HepG2 (cell line): ENCODE data around the gene ALB. TPM values are rescaled to one million over a fixed set of nuclear protein-coding genes. Genes with fewer than 3 reads are reported as not detected.

Source experiments
- ATAC-seq: fragments of 200-7000 bp; cut with Tn5 transposase; 3 replicates; pipeline ENCODE4 v1.9.1; 2020; ENCODE audit warnings: mild to moderate bottlenecking, moderate library complexity
- BruUV-seq: library from RNA; stranded (reverse); fragments of 400-500 nt; replicated peaks from 2 replicates; lab custom pipeline; 2021; lab: Mats Ljungman, UMichigan
- CTCF ChIA-PET: fragments of 300-600 bp; formaldehyde crosslinking; extraction: SDS; loops from one replicate; lab custom pipeline; 2021; ENCODE audit warnings: low total read pairs, inconsistent platforms, low intra/inter-chr PET ratio; lab: Yijun Ruan, JAX
- POLR2A ChIA-PET: fragments of 350-600 bp; sonication (Branson Sonifier 250); formaldehyde crosslinking; loops from one replicate; lab custom pipeline; 2020; ENCODE audit warnings: antibody characterized with exemption, inconsistent platforms; lab: Yijun Ruan, JAX
- DNase-seq: peaks from one replicate; pipeline ENCODE4 v3.0.0-alpha.2; 2015; ENCODE audit warnings: low spot score
- FAIRE-seq: peaks from 3 replicates; lab custom pipeline; 2011; peaks lifted over from hg19 to GRCh38; lab: Jason Lieb, UNC
- H2AFZ ChIP-seq: one replicate; pipeline ENCODE4 v1.6.1; 2011; ENCODE audit warnings: low read length, inconsistent platforms
- H3K27ac ChIP-seq: fragments of 300-600 bp; 3 replicates; pipeline ENCODE4 v1.8.0; 2011; ENCODE audit warnings: mixed run types, mild to moderate bottlenecking, mixed read lengths, low read length, inconsistent platforms; ENCODE audit not compliant: insufficient read depth; ENCODE audit errors: extremely low read length
- H3K27me3 ChIP-seq, 2 experiments: fragments of 200-600 bp in 1 of 2; 2 replicates in 1 of 2; 3 replicates in 1 of 2; pipeline versions ENCODE4 v1.6.0 to v1.8.0; 2011; ENCODE audit warnings: low read length in 2 of 2, mild to moderate bottlenecking in 2 of 2, moderate library complexity in 2 of 2, inconsistent platforms in 1 of 2; ENCODE audit not compliant: insufficient read depth in 2 of 2, control insufficient read depth in 1 of 2
- H3K36me3 ChIP-seq, 2 experiments: fragments of 200-600 bp in 1 of 2; replicated peaks in 1 of 2; 2 replicates in 1 of 2; 3 replicates in 1 of 2; pipeline versions ENCODE4 v1.5.1 to v1.8.0; 2011; ENCODE audit warnings: low read length in 2 of 2, inconsistent platforms in 1 of 2; ENCODE audit not compliant: insufficient read depth in 2 of 2, control insufficient read depth in 1 of 2
- H3K4me1 ChIP-seq: 2 replicates; pipeline ENCODE4 v1.5.1; 2012; ENCODE audit warnings: low read length, inconsistent platforms; ENCODE audit not compliant: insufficient read depth
- H3K4me2 ChIP-seq: 2 replicates; pipeline ENCODE4 v1.6.0; 2011; ENCODE audit warnings: low read depth, low read length, inconsistent platforms
- H3K4me3 ChIP-seq, 3 experiments: fragments of 200-600 bp in 1 of 3; sonication (generic), shearing (Covaris generic) in 1 of 3; replicated peaks in 1 of 3; 2 replicates each; pipeline ENCODE4 v1.5.1; 2011 to 2016; ENCODE audit warnings: low read length in 3 of 3, inconsistent platforms in 2 of 3, low read depth in 2 of 3, mild to moderate bottlenecking in 2 of 3, control low read depth in 1 of 3, mixed read lengths in 1 of 3; ENCODE audit not compliant: insufficient read depth in 1 of 3
- H3K79me2 ChIP-seq: one replicate; pipeline ENCODE4 v1.6.1; 2011; ENCODE audit warnings: low read length, inconsistent platforms; ENCODE audit not compliant: insufficient read depth
- H3K9ac ChIP-seq: 2 replicates; pipeline ENCODE4 v1.6.0; 2011; ENCODE audit warnings: mild to moderate bottlenecking, low read depth, low read length, inconsistent platforms; ENCODE audit not compliant: insufficient read depth
- H3K9me3 ChIP-seq: 2 replicates; pipeline ENCODE4 v1.5.1; 2012; ENCODE audit warnings: mild to moderate bottlenecking, low read length
- H4K20me1 ChIP-seq: 2 replicates; pipeline ENCODE4 v1.6.0; 2011; ENCODE audit warnings: inconsistent platforms, mild to moderate bottlenecking, low read length, moderate library complexity; ENCODE audit not compliant: insufficient read depth
- AKAP8 ChIP-seq: sonication (generic); formaldehyde crosslinking; IDR thresholded peaks from 2 replicates; pipeline ENCODE4 v1.5.1; 2020; ENCODE audit warnings: mild to moderate bottlenecking, missing genetic modification reagents
- HNF4G ChIP-seq, 2 experiments: sonication (generic) in 1 of 2; formaldehyde crosslinking in 1 of 2; IDR thresholded peaks; 2 replicates each; pipeline versions ENCODE4 v1.4.0 to v1.6.1; 2011 to 2020; ENCODE audit warnings: borderline replicate concordance in 2 of 2, low read depth in 2 of 2, mild to moderate bottlenecking in 2 of 2, low read length in 1 of 2, missing genetic modification reagents in 1 of 2, moderate library complexity in 1 of 2
- IRX3 ChIP-seq: sonication (generic); formaldehyde crosslinking; IDR thresholded peaks from 2 replicates; pipeline ENCODE4 v1.8.1; 2023; ENCODE audit warnings: mild to moderate bottlenecking, low read depth, missing genetic modification reagents, borderline replicate concordance
- MAF1 ChIP-seq: sonication (generic); formaldehyde crosslinking; IDR thresholded peaks from 2 replicates; pipeline ENCODE4 v1.5.0; 2020; ENCODE audit warnings: missing genetic modification reagents, borderline replicate concordance
- MBNL3 ChIP-seq: fragments of 250-450 bp; sonication (Bioruptor Pico); conservative IDR thresholded peaks from 2 replicates; pipeline ENCODE4 v1.8.0; 2022; ENCODE audit warnings: mild to moderate bottlenecking, inconsistent platforms
- MTA1 ChIP-seq: sonication (generic); formaldehyde crosslinking; IDR thresholded peaks from 2 replicates; pipeline ENCODE4 v1.4.0; 2020; ENCODE audit warnings: missing genetic modification reagents, mild to moderate bottlenecking, borderline replicate concordance
- NFIC ChIP-seq: IDR thresholded peaks from 2 replicates; pipeline ENCODE4 v1.6.1; 2012; ENCODE audit warnings: mild to moderate bottlenecking, low read length, inconsistent platforms
- NR2C2 ChIP-seq: sonication (generic); formaldehyde crosslinking; IDR thresholded peaks from 2 replicates; pipeline ENCODE4 v1.4.0; 2020; ENCODE audit warnings: missing genetic modification reagents, mild to moderate bottlenecking, moderate library complexity, borderline replicate concordance
- POLR2A ChIP-seq, 2 experiments: IDR thresholded peaks; 2 replicates each; pipeline ENCODE4 v1.6.1; 2011; ENCODE audit warnings: low read depth in 2 of 2, low read length in 2 of 2, mild to moderate bottlenecking in 1 of 2, moderate library complexity in 1 of 2; ENCODE audit not compliant: insufficient read depth in 1 of 2
- SAP130 ChIP-seq: IDR thresholded peaks from 2 replicates; pipeline ENCODE4 v1.6.1; 2016; ENCODE audit warnings: low read depth
- ZFP37 ChIP-seq: sonication (generic); formaldehyde crosslinking; IDR thresholded peaks from 2 replicates; pipeline ENCODE4 v1.4.0; 2020; ENCODE audit warnings: missing genetic modification reagents, borderline replicate concordance
- ZNF446 ChIP-seq: sonication (generic); formaldehyde crosslinking; IDR thresholded peaks from 2 replicates; pipeline ENCODE4 v1.5.0; 2020; ENCODE audit warnings: mild to moderate bottlenecking, missing genetic modification reagents
- in situ Hi-C: cut with HindIII; loops from 2 replicates; pipeline ENCODE4 v1.10.0; 2017; ENCODE audit warnings: low pct_unique_long_range_greater_than_20kb; ENCODE audit not compliant: extremely low pct_ligation_motif_present
- intact Hi-C: fragments of 100-400 bp; cut with micrococcal nuclease; formaldehyde crosslinking; loops from one replicate; pipeline ENCODE4 v1.10.0; 2022; ENCODE audit not compliant: unreplicated experiment
- polyA plus RNA-seq, 8 experiments: library from polyadenylated mRNA; depleted of rRNA in 3 of 8; stranded (reverse) in 7 of 8; unstranded in 1 of 8; fragments of >200 nt; fragmentation: Illumina TruSeq in 4 of 8; extraction: Trizol in 4 of 8; gene quantifications; 2 replicates each; pipeline versions ENCODE4 v1.2.1 to v1.2.3, GENCODE V29; 2011 to 2016; ENCODE audit warnings: low read depth in 4 of 8, missing spikeins in 1 of 8, mixed read lengths in 1 of 8; ENCODE audit not compliant: insufficient read depth in 1 of 8
- total RNA-seq, 5 experiments: library from RNA; depleted of rRNA; stranded (reverse); fragments of >200 nt; fragmentation: Illumina TruSeq; extraction: Trizol; gene quantifications; 2 replicates each; pipeline ENCODE4 v1.2.3, GENCODE V29; 2016; ENCODE audit warnings: low read depth in 1 of 5
- TF ChIP-seq, protein P1 (sequence below): sonication (generic); formaldehyde crosslinking; IDR thresholded peaks from 2 replicates; pipeline ENCODE4 v1.4.0; 2020; ENCODE audit warnings: missing genetic modification reagents
- TF ChIP-seq, protein P2 (sequence below): sonication (generic); formaldehyde crosslinking; IDR thresholded peaks from 2 replicates; pipeline ENCODE4 v1.4.0; 2020; ENCODE audit warnings: missing genetic modification reagents
- TF ChIP-seq, protein P3 (sequence below): sonication (generic); formaldehyde crosslinking; conservative IDR thresholded peaks from 2 replicates; pipeline ENCODE4 v1.4.0; 2020; ENCODE audit warnings: missing genetic modification reagents

Gene ALB
- total and polyA plus RNA-seq, 2 of the 13 experiments (the other 11 are each of a cell fraction or from before 2014, with no cell fraction given), result 22,259 to 22,625 TPM

DNA sequence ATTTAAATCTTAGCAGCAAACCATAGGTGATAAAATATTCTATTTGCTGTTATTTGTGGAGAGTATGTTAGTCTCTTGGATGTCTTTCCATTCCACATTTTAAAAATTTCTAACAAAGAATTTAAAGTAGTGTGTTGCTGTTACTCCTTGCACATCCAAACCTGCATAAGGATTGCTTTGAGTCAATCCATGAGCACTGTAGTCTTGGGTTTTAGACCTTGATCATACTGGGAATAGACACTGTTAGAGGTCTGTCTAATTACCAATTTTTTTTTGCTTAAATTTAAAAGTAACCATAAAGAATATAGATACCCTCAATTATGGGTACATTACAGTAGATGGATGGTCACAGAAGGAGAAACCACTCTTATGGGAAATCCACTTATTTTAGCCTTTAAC, 33.5 kb downstream of the ALB start:
- ATAC-seq, result no peak
- peaks cover 6 to 18% of the 10 kb centered on the region in 2 experiments for H3K36me3 ChIP-seq
- peak overlapping the region; percentile 98 for H3K27ac ChIP-seq
- H3K27me3 ChIP-seq, result no peaks in the 10 kb centered on the region
- in situ Hi-C loops, result no loop called here
- intact Hi-C loops, result loop anchor here (10.0 kb wide), 1 partner anchor 183 kb away; the partner anchor contains the start of gene ANKRD17
- ChIA-PET POLR2A (interaction anchor here (1.1 to 1.4 kb wide), 4 partner anchors 11 to 33 kb away, joined by 3 to 4 read pairs (median 3); partner anchors contain the start of gene ALB), CTCF (no interaction called here)
- no peaks in the 10 kb centered on the region for H3K9me3 ChIP-seq
- H3K4me3 ChIP-seq, result peak overlapping the region; percentile 68 to 80 (median 70)
- no TSS peak for BruUV-seq
- H3K9ac ChIP-seq, result peak overlapping the region; percentile 75
- H4K20me1 ChIP-seq, result peaks cover 3% of the 10 kb centered on the region; the same call in 1 of the 2 replicates
- H2AFZ ChIP-seq, result no peak overlapping the region
- peaks cover 72% of the 10 kb centered on the region for H3K4me1 ChIP-seq
- DNase-seq, result no peak
- H3K4me2 ChIP-seq, result peak overlapping the region; percentile 82
- peaks cover 79% of the 10 kb centered on the region for H3K79me2 ChIP-seq
- FAIRE-seq, result no peak
- TF ChIP-seq, protein P1, sequence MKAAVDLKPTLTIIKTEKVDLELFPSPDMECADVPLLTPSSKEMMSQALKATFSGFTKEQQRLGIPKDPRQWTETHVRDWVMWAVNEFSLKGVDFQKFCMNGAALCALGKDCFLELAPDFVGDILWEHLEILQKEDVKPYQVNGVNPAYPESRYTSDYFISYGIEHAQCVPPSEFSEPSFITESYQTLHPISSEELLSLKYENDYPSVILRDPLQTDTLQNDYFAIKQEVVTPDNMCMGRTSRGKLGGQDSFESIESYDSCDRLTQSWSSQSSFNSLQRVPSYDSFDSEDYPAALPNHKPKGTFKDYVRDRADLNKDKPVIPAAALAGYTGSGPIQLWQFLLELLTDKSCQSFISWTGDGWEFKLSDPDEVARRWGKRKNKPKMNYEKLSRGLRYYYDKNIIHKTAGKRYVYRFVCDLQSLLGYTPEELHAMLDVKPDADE, result no peak
- TF ChIP-seq ZNF446 (CRISPR knock-in tag) (no peak), MTA1 (CRISPR knock-in tag) (no peak), AKAP8 (CRISPR knock-in tag) (no peak), MAF1 (CRISPR knock-in tag) (no peak), HNF4G (IDR thresholded peaks at IDR 0.05; ENCODE audit: borderline replicate concordance, low read depth, low read length) (no peak), HNF4G (CRISPR knock-in tag; IDR thresholded peaks at IDR 0.05; ENCODE audit: borderline replicate concordance, low read depth) (no peak), ZFP37 (no peak), NR2C2 (CRISPR knock-in tag) (no peak), IRX3 (no peak), POLR2A (IDR thresholded peaks at IDR 0.05; ENCODE audit: insufficient read depth in 1 of 2, low read depth in 2 of 2, low read length in 2 of 2) (peak in 1 of 2 experiments; percentile 64; a peak in 1 of 4 replicates), SAP130 (peak; percentile 23; the same call in 1 of the 2 replicates), NFIC (peak; percentile 5; the same call in 1 of the 2 replicates), MBNL3 (CRISPR knock-in tag) (no peak)
- TF ChIP-seq, protein P2, sequence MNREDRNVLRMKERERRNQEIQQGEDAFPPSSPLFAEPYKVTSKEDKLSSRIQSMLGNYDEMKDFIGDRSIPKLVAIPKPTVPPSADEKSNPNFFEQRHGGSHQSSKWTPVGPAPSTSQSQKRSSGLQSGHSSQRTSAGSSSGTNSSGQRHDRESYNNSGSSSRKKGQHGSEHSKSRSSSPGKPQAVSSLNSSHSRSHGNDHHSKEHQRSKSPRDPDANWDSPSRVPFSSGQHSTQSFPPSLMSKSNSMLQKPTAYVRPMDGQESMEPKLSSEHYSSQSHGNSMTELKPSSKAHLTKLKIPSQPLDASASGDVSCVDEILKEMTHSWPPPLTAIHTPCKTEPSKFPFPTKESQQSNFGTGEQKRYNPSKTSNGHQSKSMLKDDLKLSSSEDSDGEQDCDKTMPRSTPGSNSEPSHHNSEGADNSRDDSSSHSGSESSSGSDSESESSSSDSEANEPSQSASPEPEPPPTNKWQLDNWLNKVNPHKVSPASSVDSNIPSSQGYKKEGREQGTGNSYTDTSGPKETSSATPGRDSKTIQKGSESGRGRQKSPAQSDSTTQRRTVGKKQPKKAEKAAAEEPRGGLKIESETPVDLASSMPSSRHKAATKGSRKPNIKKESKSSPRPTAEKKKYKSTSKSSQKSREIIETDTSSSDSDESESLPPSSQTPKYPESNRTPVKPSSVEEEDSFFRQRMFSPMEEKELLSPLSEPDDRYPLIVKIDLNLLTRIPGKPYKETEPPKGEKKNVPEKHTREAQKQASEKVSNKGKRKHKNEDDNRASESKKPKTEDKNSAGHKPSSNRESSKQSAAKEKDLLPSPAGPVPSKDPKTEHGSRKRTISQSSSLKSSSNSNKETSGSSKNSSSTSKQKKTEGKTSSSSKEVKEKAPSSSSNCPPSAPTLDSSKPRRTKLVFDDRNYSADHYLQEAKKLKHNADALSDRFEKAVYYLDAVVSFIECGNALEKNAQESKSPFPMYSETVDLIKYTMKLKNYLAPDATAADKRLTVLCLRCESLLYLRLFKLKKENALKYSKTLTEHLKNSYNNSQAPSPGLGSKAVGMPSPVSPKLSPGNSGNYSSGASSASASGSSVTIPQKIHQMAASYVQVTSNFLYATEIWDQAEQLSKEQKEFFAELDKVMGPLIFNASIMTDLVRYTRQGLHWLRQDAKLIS, result peak; percentile 87; the same call in 1 of the 2 replicates
- TF ChIP-seq, protein P3, sequence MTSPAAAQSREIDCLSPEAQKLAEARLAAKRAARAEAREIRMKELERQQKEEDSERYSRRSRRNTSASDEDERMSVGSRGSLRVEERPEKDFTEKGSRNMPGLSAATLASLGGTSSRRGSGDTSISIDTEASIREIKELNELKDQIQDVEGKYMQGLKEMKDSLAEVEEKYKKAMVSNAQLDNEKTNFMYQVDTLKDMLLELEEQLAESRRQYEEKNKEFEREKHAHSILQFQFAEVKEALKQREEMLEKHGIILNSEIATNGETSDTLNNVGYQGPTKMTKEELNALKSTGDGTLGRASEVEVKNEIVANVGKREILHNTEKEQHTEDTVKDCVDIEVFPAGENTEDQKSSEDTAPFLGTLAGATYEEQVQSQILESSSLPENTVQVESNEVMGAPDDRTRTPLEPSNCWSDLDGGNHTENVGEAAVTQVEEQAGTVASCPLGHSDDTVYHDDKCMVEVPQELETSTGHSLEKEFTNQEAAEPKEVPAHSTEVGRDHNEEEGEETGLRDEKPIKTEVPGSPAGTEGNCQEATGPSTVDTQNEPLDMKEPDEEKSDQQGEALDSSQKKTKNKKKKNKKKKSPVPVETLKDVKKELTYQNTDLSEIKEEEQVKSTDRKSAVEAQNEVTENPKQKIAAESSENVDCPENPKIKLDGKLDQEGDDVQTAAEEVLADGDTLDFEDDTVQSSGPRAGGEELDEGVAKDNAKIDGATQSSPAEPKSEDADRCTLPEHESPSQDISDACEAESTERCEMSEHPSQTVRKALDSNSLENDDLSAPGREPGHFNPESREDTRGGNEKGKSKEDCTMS (CRISPR knock-in tag), result no peak
